Astrocyte (in vitro differentiated cells and primary cell): ENCODE data around the gene GADL1. TPM values are rescaled to one million over a fixed set of nuclear protein-coding genes. Genes with fewer than 3 reads are reported as not detected.

Experiments used
- DNase-seq: peaks from one replicate; pipeline ENCODE4 v3.0.0-alpha.2; 2010; ENCODE audit warnings: low read depth
- FAIRE-seq: peaks from 2 replicates; lab custom pipeline; 2011; peaks lifted over from hg19 to GRCh38; lab: Jason Lieb, UNC
- H2AFZ ChIP-seq: 2 replicates; pipeline ENCODE4 v1.6.0; 2012; ENCODE audit warnings: low read depth, low read length, inconsistent platforms
- H3K27ac ChIP-seq: 2 replicates; pipeline ENCODE4 v1.5.1; 2011; ENCODE audit warnings: low read depth, low read length, inconsistent platforms
- H3K27me3 ChIP-seq: 2 replicates; pipeline ENCODE4 v1.6.0; 2011; ENCODE audit warnings: low read length, inconsistent platforms; ENCODE audit not compliant: insufficient read depth
- H3K36me3 ChIP-seq: 2 replicates; pipeline ENCODE4 v1.5.1; 2011; ENCODE audit warnings: low read length, inconsistent platforms; ENCODE audit not compliant: insufficient read depth
- H3K4me1 ChIP-seq: 2 replicates; pipeline ENCODE4 v1.5.1; 2011; ENCODE audit warnings: low read length, inconsistent platforms; ENCODE audit not compliant: insufficient read depth
- H3K4me2 ChIP-seq: 2 replicates; pipeline ENCODE4 v1.6.0; 2012; ENCODE audit warnings: low read length, inconsistent platforms
- H3K4me3 ChIP-seq: 2 replicates; pipeline ENCODE4 v1.5.1; 2011; ENCODE audit warnings: low read depth, mild to moderate bottlenecking, low read length, inconsistent platforms; ENCODE audit not compliant: insufficient read depth
- H3K79me2 ChIP-seq: 2 replicates; pipeline ENCODE4 v1.6.0; 2012; ENCODE audit warnings: mild to moderate bottlenecking, low read length, inconsistent platforms; ENCODE audit not compliant: insufficient read depth
- H3K9ac ChIP-seq: 2 replicates; pipeline ENCODE4 v1.6.0; 2012; ENCODE audit warnings: mild to moderate bottlenecking, low read length, inconsistent platforms
- H3K9me3 ChIP-seq: 2 replicates; pipeline ENCODE4 v1.5.1; 2012; ENCODE audit warnings: low read depth, mild to moderate bottlenecking, low read length, inconsistent platforms; ENCODE audit not compliant: insufficient read depth
- H4K20me1 ChIP-seq: 2 replicates; pipeline ENCODE4 v1.6.0; 2012; ENCODE audit warnings: low read length, inconsistent platforms; ENCODE audit not compliant: insufficient read depth
- H3K27ac Mint-ChIP-seq: one replicate; pipeline ENCODE4 v1.8.0; 2021; ENCODE audit warnings: mild to moderate bottlenecking, mixed read lengths; ENCODE audit not compliant: unreplicated experiment
- H3K27me3 Mint-ChIP-seq: one replicate; pipeline ENCODE4 v1.8.0; 2021; ENCODE audit warnings: low read depth, mixed read lengths; ENCODE audit not compliant: unreplicated experiment
- H3K36me3 Mint-ChIP-seq: one replicate; pipeline ENCODE4 v1.8.0; 2021; ENCODE audit warnings: low read depth, mixed read lengths; ENCODE audit not compliant: unreplicated experiment
- H3K4me1 Mint-ChIP-seq: one replicate; pipeline ENCODE4 v1.8.0; 2021; ENCODE audit warnings: low read depth, mixed read lengths; ENCODE audit not compliant: unreplicated experiment
- H3K4me3 Mint-ChIP-seq: one replicate; pipeline ENCODE4 v1.8.0; 2021; ENCODE audit warnings: mild to moderate bottlenecking, moderate library complexity, mixed read lengths; ENCODE audit not compliant: unreplicated experiment
- H3K9me3 Mint-ChIP-seq: one replicate; pipeline ENCODE4 v1.8.0; 2021; ENCODE audit warnings: mild to moderate bottlenecking, mixed read lengths; ENCODE audit not compliant: unreplicated experiment
- CTCF ChIP-seq: IDR thresholded peaks from 2 replicates; pipeline ENCODE4 v1.5.1; 2011; ENCODE audit warnings: low read depth, mild to moderate bottlenecking, inconsistent platforms, low read length, moderate library complexity; ENCODE audit not compliant: insufficient read depth
- EZH2 ChIP-seq: IDR thresholded peaks from 2 replicates; pipeline ENCODE4 v1.6.1; 2012; ENCODE audit warnings: mild to moderate bottlenecking, low read length, inconsistent platforms; ENCODE audit not compliant: insufficient read depth
- total RNA-seq: library from RNA; stranded (reverse); gene quantifications from 2 replicates; pipeline ENCODE4 v1.2.1, GENCODE V29; 2021

The GADL1 gene
- total RNA-seq, 1 donor from 2014 or later: 0.09 TPM

GRCh38 chr3:30690199-30690598, 204.3 kb downstream of the GADL1 start:
- no peak overlapping the region for H3K27ac Mint-ChIP-seq
- no peaks in the 10 kb centered on the region for H3K9me3 Mint-ChIP-seq
- no peak for DNase-seq
- H3K27me3 ChIP-seq: no peaks in the 10 kb centered on the region
- peaks cover 32% of the 10 kb centered on the region for H3K79me2 ChIP-seq
- peaks cover 28% of the 10 kb centered on the region for H3K4me1 Mint-ChIP-seq
- peaks cover 23% of the 10 kb centered on the region for H3K4me1 ChIP-seq
- H3K4me2 ChIP-seq: no peak overlapping the region
- H3K9ac ChIP-seq: no peak overlapping the region
- no peaks in the 10 kb centered on the region for H3K9me3 ChIP-seq
- H3K27ac ChIP-seq: no peak overlapping the region
- no peak for TF ChIP-seq EZH2
- no peak for TF ChIP-seq CTCF
- H3K4me3 Mint-ChIP-seq: no peak overlapping the region
- H3K36me3 ChIP-seq: peaks cover 55% of the 10 kb centered on the region
- H4K20me1 ChIP-seq: no peaks in the 10 kb centered on the region
- H3K27me3 Mint-ChIP-seq: no peaks in the 10 kb centered on the region
- H2AFZ ChIP-seq: no peak overlapping the region
- H3K4me3 ChIP-seq: no peak overlapping the region
- FAIRE-seq: no peak
- peaks cover 19% of the 10 kb centered on the region for H3K36me3 Mint-ChIP-seq

- Histone ChIP-seq H3K79me2 (peaks cover 43% of the 10 kb centered on the region), H4K20me1 (no peaks in the 10 kb centered on the region), H3K4me1 (peaks cover 23% of the 10 kb centered on the region), H3K9ac (peak overlapping the region; percentile 62), H3K27ac (peak overlapping the region; percentile 66), H3K27me3 (no peaks in the 10 kb centered on the region), H3K4me3 (no peak overlapping the region), H3K9me3 (no peaks in the 10 kb centered on the region), H2AFZ (no peak overlapping the region), H3K36me3 (peaks cover 47% of the 10 kb centered on the region), H3K4me2 (peak overlapping the region; percentile 66)
- Mint-ChIP-seq H3K27ac (no peak overlapping the region), H3K27me3 (no peaks in the 10 kb centered on the region), H3K4me1 (peaks cover 33% of the 10 kb centered on the region), H3K9me3 (no peaks in the 10 kb centered on the region), H3K4me3 (no peak overlapping the region), H3K36me3 (peaks cover 16% of the 10 kb centered on the region)
- FAIRE-seq (peak; percentile 9), DNase-seq (peak; percentile 57)
- TF ChIP-seq EZH2 (no peak), CTCF (no peak)
Observed at GRCh38 chr3:30688776-30689641, 205.5 kb downstream of the GADL1 start.
